ENCODE data around the gene SORL1. TPM values are rescaled to one million over a fixed set of nuclear protein-coding genes. Genes with fewer than 3 reads are reported as not detected.
A peak's percentile ranks its signal among the peaks of the same experiment; 100 is the strongest.

Gene SORL1
- polyA plus RNA-seq, 3 donors, result 52.5 to 61.9 (median 59.4) TPM

DNA sequence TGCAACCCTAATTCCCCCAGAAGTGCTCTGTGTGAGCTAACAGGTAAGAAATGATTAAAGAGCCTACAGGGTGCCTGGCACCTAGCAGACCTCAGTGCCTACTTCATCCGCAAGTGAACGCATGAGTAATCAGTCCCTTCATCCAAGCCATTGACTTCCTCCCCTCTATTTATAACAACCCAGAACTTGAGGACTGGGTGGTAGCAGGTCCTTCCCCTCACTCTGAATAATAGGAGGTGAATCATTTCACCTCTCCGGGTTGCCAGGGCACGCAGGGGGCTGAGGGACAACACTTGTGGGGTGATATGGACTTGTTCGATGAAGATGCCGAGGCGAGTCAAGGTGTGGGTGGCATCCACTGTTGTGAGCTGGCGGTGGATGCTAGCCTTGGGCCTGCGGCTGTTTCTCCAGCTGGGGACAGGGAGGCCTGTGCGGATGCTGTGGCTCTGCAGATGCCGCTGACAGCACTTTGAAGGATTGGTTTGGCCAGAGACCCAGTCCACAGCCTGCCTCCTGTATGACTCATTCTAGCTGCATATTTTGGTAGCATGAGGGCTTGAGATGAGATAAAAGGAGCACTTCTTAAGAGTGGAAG lies 12.3 kb downstream of the SORL1 start:
- TF ChIP-seq, protein P1, sequence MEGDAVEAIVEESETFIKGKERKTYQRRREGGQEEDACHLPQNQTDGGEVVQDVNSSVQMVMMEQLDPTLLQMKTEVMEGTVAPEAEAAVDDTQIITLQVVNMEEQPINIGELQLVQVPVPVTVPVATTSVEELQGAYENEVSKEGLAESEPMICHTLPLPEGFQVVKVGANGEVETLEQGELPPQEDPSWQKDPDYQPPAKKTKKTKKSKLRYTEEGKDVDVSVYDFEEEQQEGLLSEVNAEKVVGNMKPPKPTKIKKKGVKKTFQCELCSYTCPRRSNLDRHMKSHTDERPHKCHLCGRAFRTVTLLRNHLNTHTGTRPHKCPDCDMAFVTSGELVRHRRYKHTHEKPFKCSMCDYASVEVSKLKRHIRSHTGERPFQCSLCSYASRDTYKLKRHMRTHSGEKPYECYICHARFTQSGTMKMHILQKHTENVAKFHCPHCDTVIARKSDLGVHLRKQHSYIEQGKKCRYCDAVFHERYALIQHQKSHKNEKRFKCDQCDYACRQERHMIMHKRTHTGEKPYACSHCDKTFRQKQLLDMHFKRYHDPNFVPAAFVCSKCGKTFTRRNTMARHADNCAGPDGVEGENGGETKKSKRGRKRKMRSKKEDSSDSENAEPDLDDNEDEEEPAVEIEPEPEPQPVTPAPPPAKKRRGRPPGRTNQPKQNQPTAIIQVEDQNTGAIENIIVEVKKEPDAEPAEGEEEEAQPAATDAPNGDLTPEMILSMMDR (IDR thresholded peaks at IDR 0.05), result no peak
- Mint-ChIP-seq H3K4me3 (peak overlapping the region; percentile 60 to 71), H3K9me3 (no peaks in the 10 kb centered on the region), H3K36me3 (peaks cover 22 to 27% of the 10 kb centered on the region in 2 donors), H3K4me1 (peaks cover 92% of the 10 kb centered on the region), H3K27me3 (ENCODE audit: low read depth in 3 of 3) (no peaks in the 10 kb centered on the region), H3K27ac (peak overlapping the region; percentile 65 to 93 (median 79))
- no peaks in the 10 kb centered on the region for H3K27me3 ChIP-seq (ENCODE audit: control insufficient read depth in 2 of 2, insufficient read depth in 2 of 2, low read length in 2 of 2)
- H3K9ac ChIP-seq (ENCODE audit: insufficient read depth, low read length, poor library complexity, severe bottlenecking), result no peak overlapping the region
- intact Hi-C loops (cut with micrococcal nuclease), result loop anchor here in 1 of 2 donors (2.0 kb wide), 1 partner anchor 16 kb away; no protein-coding TSS in a partner anchor
- H3K4me2 ChIP-seq (replicated peaks; ENCODE audit: extremely low read depth, low read length, poor library complexity, severe bottlenecking), result peak overlapping the region; percentile 17
- peaks cover 100% of the 10 kb centered on the region for H4K20me1 ChIP-seq (ENCODE audit: insufficient read depth, low read length)
- peak overlapping the region; percentile 0 to 79 for H3K27ac ChIP-seq (ENCODE audit: low read depth in 1 of 2, low read length in 2 of 2)
- H3K79me2 ChIP-seq (ENCODE audit: insufficient read depth, low read length), result peaks cover 100% of the 10 kb centered on the region
- H3K4me3 ChIP-seq (replicated peaks in 1 of 3; ENCODE audit: low read depth in 2 of 3, low read length in 3 of 3), result peak overlapping the region in 1 of 3 experiments; percentile 10
- H2AFZ ChIP-seq (ENCODE audit: insufficient read depth, low read depth, low read length, poor library complexity, severe bottlenecking), result no peak overlapping the region
- peaks cover 0 to 6% of the 10 kb centered on the region in 2 donors for H3K36me3 ChIP-seq (replicated peaks in 1 of 2; ENCODE audit: control insufficient read depth in 1 of 2, insufficient read depth in 2 of 2, low read length in 2 of 2)
- H3K9me3 ChIP-seq (replicated peaks in 1 of 2; ENCODE audit: control insufficient read depth in 1 of 2, insufficient read depth in 1 of 2, low read length in 2 of 2), result no peaks in the 10 kb centered on the region
- DNase-seq, result peak; percentile 61 to 84 (median 80)
- 3% methylated on average over 9 of the region's 11 CpGs for WGBS (ENCODE audit: insufficient coverage)
- H3K4me1 ChIP-seq (ENCODE audit: control insufficient read depth in 1 of 2, insufficient read depth in 2 of 2, low read length in 2 of 2), result peaks cover 52 to 76% of the 10 kb centered on the region in 2 donors

- H3K36me3 Mint-ChIP-seq, result peaks cover 31 to 33% of the 10 kb centered on the region in 2 donors
- H3K9me3 ChIP-seq (replicated peaks in 1 of 2; ENCODE audit: control insufficient read depth in 1 of 2, insufficient read depth in 1 of 2, low read length in 2 of 2), result no peaks in the 10 kb centered on the region
- no peak overlapping the region for H3K4me3 Mint-ChIP-seq
- H3K27ac ChIP-seq (ENCODE audit: low read depth in 1 of 2, low read length in 2 of 2), result peak overlapping the region in 1 of 2 donors; percentile 5
- H3K9ac ChIP-seq (ENCODE audit: insufficient read depth, low read length, poor library complexity, severe bottlenecking), result no peak overlapping the region
- H3K4me3 ChIP-seq (replicated peaks in 1 of 3; ENCODE audit: low read depth in 2 of 3, low read length in 3 of 3), result no peak overlapping the region
- no peak for DNase-seq
- TF ChIP-seq, protein P1 (IDR thresholded peaks at IDR 0.05), result no peak
- no peaks in the 10 kb centered on the region for H3K27me3 Mint-ChIP-seq (ENCODE audit: low read depth in 3 of 3)
- no peak overlapping the region for H3K4me2 ChIP-seq (replicated peaks; ENCODE audit: extremely low read depth, low read length, poor library complexity, severe bottlenecking)
- H4K20me1 ChIP-seq (ENCODE audit: insufficient read depth, low read length), result peaks cover 100% of the 10 kb centered on the region
- H3K4me1 Mint-ChIP-seq, result peaks cover 89% of the 10 kb centered on the region
- H3K27ac Mint-ChIP-seq, result peak overlapping the region in 4 of 7 donors; percentile 24 to 88 (median 60)
- H2AFZ ChIP-seq (ENCODE audit: insufficient read depth, low read depth, low read length, poor library complexity, severe bottlenecking), result no peak overlapping the region
- peaks cover 49 to 67% of the 10 kb centered on the region in 2 donors for H3K4me1 ChIP-seq (ENCODE audit: control insufficient read depth in 1 of 2, insufficient read depth in 2 of 2, low read length in 2 of 2)
- peaks cover 10 to 18% of the 10 kb centered on the region in 2 donors for H3K36me3 ChIP-seq (replicated peaks in 1 of 2; ENCODE audit: control insufficient read depth in 1 of 2, insufficient read depth in 2 of 2, low read length in 2 of 2)
- no peaks in the 10 kb centered on the region for H3K9me3 Mint-ChIP-seq
- intact Hi-C loops (cut with micrococcal nuclease), result loop anchor here in 1 of 2 donors (2.0 kb wide), 1 partner anchor 17 kb away; no protein-coding TSS in a partner anchor
- 84% methylated on average over 7 of the region's 8 CpGs for WGBS (ENCODE audit: insufficient coverage)
- no peaks in the 10 kb centered on the region for H3K27me3 ChIP-seq (ENCODE audit: control insufficient read depth in 2 of 2, insufficient read depth in 2 of 2, low read length in 2 of 2)
- peaks cover 100% of the 10 kb centered on the region for H3K79me2 ChIP-seq (ENCODE audit: insufficient read depth, low read length)
Observed at GRCh38 chr11:121465709-121466062, 13.6 kb downstream of the SORL1 start.

All from CD14-positive monocyte (primary cell).